OCI-LY1 (cell line): ENCODE data around the gene MGAT5B.

Experiments used
- EZH2 ChIP-seq: fragments of 200-600 bp; sonication (generic), shearing (Covaris generic); IDR thresholded peaks from 2 replicates; pipeline ENCODE4 v1.8.0; 2017; ENCODE audit warnings: borderline replicate concordance, mixed run types, mild to moderate bottlenecking, antibody characterized with exemption, low read length, moderate library complexity, mixed read lengths
- TF ChIP-seq, protein P1 (sequence below): fragments of 200-600 bp; sonication (generic), shearing (Covaris generic); IDR thresholded peaks from 2 replicates; pipeline ENCODE4 v1.5.1; 2017; ENCODE audit warnings: mild to moderate bottlenecking, antibody characterized with exemption, low read length, moderate library complexity, mixed read lengths

DNA sequence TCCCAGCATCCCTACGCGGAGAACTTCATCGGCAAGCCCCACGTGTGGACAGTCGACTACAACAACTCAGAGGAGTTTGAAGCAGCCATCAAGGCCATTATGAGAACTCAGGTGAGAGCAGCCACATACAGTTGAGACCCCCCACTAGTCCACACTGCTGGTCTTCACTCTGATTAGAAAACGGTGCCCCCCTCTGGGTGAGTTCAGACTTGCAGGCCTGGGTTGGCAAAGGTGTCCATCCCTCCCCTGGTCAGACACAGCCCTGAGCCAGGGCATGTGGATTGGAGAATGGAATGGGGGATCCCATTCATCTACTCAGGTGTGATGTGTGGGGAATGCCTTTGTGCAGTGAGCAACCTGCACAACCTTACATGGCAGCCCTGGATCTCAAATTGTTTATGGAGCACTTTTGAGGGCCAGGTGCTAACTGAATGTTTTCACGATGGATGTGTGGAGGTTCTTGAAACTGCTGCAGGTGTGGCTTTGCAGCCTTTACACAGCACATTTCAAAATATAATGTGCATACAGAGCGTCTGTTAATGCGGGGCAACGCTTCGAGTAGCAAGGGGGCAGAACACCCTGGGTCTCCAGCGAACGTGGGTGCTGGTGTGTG lies 72.6 kb downstream of the MGAT5B start:
- TF ChIP-seq, protein P1, sequence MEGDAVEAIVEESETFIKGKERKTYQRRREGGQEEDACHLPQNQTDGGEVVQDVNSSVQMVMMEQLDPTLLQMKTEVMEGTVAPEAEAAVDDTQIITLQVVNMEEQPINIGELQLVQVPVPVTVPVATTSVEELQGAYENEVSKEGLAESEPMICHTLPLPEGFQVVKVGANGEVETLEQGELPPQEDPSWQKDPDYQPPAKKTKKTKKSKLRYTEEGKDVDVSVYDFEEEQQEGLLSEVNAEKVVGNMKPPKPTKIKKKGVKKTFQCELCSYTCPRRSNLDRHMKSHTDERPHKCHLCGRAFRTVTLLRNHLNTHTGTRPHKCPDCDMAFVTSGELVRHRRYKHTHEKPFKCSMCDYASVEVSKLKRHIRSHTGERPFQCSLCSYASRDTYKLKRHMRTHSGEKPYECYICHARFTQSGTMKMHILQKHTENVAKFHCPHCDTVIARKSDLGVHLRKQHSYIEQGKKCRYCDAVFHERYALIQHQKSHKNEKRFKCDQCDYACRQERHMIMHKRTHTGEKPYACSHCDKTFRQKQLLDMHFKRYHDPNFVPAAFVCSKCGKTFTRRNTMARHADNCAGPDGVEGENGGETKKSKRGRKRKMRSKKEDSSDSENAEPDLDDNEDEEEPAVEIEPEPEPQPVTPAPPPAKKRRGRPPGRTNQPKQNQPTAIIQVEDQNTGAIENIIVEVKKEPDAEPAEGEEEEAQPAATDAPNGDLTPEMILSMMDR: peak; percentile 43
- TF ChIP-seq EZH2: no peak
